Measurements from ENCODE around the gene UBAC1. TPM values are rescaled to one million over a fixed set of nuclear protein-coding genes. Genes with fewer than 3 reads are reported as not detected.

Gene UBAC1
- total RNA-seq, 4 donors from 2014 or later = 218 to 263 (median 248) TPM

GRCh38 chr9:135971111-135971766 lies 10.1 kb upstream of the UBAC1 start:
- Histone ChIP-seq H3K9me3 (no peaks in the 10 kb centered on the region), H3K27ac (no peak overlapping the region), H3K4me1 (peaks cover 0 to 5% of the 10 kb centered on the region in 2 donors), H3K4me3 (no peak overlapping the region), H3K27me3 (no peaks in the 10 kb centered on the region), H3K36me3 (no peaks in the 10 kb centered on the region)
- intact Hi-C loops (cut with DNase I; ENCODE audit: low total_unique reads) = no loop called here
- TF ChIP-seq, protein P1, sequence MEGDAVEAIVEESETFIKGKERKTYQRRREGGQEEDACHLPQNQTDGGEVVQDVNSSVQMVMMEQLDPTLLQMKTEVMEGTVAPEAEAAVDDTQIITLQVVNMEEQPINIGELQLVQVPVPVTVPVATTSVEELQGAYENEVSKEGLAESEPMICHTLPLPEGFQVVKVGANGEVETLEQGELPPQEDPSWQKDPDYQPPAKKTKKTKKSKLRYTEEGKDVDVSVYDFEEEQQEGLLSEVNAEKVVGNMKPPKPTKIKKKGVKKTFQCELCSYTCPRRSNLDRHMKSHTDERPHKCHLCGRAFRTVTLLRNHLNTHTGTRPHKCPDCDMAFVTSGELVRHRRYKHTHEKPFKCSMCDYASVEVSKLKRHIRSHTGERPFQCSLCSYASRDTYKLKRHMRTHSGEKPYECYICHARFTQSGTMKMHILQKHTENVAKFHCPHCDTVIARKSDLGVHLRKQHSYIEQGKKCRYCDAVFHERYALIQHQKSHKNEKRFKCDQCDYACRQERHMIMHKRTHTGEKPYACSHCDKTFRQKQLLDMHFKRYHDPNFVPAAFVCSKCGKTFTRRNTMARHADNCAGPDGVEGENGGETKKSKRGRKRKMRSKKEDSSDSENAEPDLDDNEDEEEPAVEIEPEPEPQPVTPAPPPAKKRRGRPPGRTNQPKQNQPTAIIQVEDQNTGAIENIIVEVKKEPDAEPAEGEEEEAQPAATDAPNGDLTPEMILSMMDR (IDR thresholded peaks at IDR 0.05 in 4 of 5, conservative IDR thresholded peaks at IDR 0.05 in 1 of 5) = no peak
- no peak for TF ChIP-seq POLR2A (IDR thresholded peaks at IDR 0.05)
- in situ Hi-C loops (cut with MboI; ENCODE audit: low sequenced_read_pairs in 4 of 4) = no loop called here
- ATAC-seq = no peak
- no peak for DNase-seq

GRCh38 chr9:135970128-135970815 lies 9.1 kb upstream of the UBAC1 start:
- ATAC-seq (no peak), DNase-seq (no peak)
- Histone ChIP-seq H3K36me3 (no peaks in the 10 kb centered on the region), H3K27me3 (no peaks in the 10 kb centered on the region), H3K27ac (no peak overlapping the region), H3K9me3 (no peaks in the 10 kb centered on the region), H3K4me3 (no peak overlapping the region), H3K4me1 (peaks cover 0 to 5% of the 10 kb centered on the region in 2 donors)
- intact Hi-C loops (cut with DNase I; ENCODE audit: low total_unique reads) (no loop called here), in situ Hi-C loops (cut with MboI; ENCODE audit: low sequenced_read_pairs in 4 of 4) (no loop called here)
- no peak for TF ChIP-seq POLR2A (IDR thresholded peaks at IDR 0.05)
- TF ChIP-seq, protein P1 (IDR thresholded peaks at IDR 0.05 in 4 of 5, conservative IDR thresholded peaks at IDR 0.05 in 1 of 5) = no peak

- DNase-seq = no peak
- no peak for ATAC-seq
- Histone ChIP-seq H3K27me3 (no peaks in the 10 kb centered on the region), H3K4me1 (peaks cover 0 to 5% of the 10 kb centered on the region in 2 donors), H3K36me3 (no peaks in the 10 kb centered on the region), H3K9me3 (no peaks in the 10 kb centered on the region), H3K4me3 (no peak overlapping the region), H3K27ac (no peak overlapping the region)
- in situ Hi-C loops (cut with MboI; ENCODE audit: low sequenced_read_pairs in 4 of 4) = loop anchor here in 3 of 4 donors (5.0 to 10.0 kb wide), 2 partner anchors 126 to 153 kb away; partner anchors contain the start of gene NACC2 (in 1 of the 3)
- intact Hi-C loops (cut with DNase I; ENCODE audit: low total_unique reads) = loop anchor here (10.0 kb wide), 2 partner anchors 276 to 436 kb away; partner anchors contain the start of genes QSOX2 and SNAPC4
- TF ChIP-seq POLR2A (IDR thresholded peaks at IDR 0.05) = no peak
- TF ChIP-seq, protein P1 (IDR thresholded peaks at IDR 0.05 in 4 of 5, conservative IDR thresholded peaks at IDR 0.05 in 1 of 5) = no peak
These were observed 8.0 kb upstream of the UBAC1 start for GRCh38 chr9:135969064-135969683.

DNA sequence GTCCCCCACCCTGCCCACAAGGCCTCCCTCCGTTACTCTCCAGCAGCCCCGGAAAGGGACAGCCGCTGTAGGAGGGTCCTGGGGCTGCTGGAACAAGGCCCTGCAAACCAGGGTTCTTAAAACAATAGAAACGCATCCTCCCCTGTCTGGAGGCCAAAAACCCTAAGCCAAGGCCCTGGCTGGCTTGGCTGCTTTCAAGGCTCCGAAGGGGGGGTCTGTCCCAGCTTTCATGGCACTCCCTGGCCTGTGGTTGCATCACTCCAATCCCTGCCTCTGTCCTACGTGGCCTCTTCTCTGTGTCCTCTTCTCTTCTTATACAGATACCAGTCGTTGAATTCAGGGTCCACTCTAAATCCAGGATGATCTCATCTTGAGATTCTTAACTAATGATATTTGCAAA lies 7.4 kb upstream of the UBAC1 start:
- no peak overlapping the region for H3K4me3 ChIP-seq
- peaks cover 0 to 5% of the 10 kb centered on the region in 2 donors for H3K4me1 ChIP-seq
- ATAC-seq = no peak
- H3K36me3 ChIP-seq = no peaks in the 10 kb centered on the region
- TF ChIP-seq POLR2A (IDR thresholded peaks at IDR 0.05) = no peak
- TF ChIP-seq, protein P1 (IDR thresholded peaks at IDR 0.05 in 4 of 5, conservative IDR thresholded peaks at IDR 0.05 in 1 of 5) = no peak
- no peaks in the 10 kb centered on the region for H3K9me3 ChIP-seq
- in situ Hi-C loops (cut with MboI; ENCODE audit: low sequenced_read_pairs in 4 of 4) = loop anchor here in 3 of 4 donors (5.0 to 10.0 kb wide), 2 partner anchors 126 to 154 kb away; partner anchors contain the start of gene NACC2 (in 1 of the 3)
- no peak overlapping the region for H3K27ac ChIP-seq
- intact Hi-C loops (cut with DNase I; ENCODE audit: low total_unique reads) = loop anchor here (10.0 kb wide), 2 partner anchors 276 to 436 kb away; partner anchors contain the start of genes QSOX2 and SNAPC4
- no peak for DNase-seq
- no peaks in the 10 kb centered on the region for H3K27me3 ChIP-seq

All from gastrocnemius medialis (tissue), 4 donors.